GM18951 (cell line): ENCODE data around the gene GRB7.
A peak's percentile ranks its signal among the peaks of the same experiment; 100 is the strongest.
"Not testable (repeated sequence)": the region's sequence is repeated elsewhere in the genome, so short reads cannot be mapped to it uniquely, and the experiment has no call there.

ENCODE experiments used
- POLR2A ChIP-seq: IDR thresholded peaks from 4 replicates; pipeline ENCODE4 v1.6.1; 2011; ENCODE audit warnings: mild to moderate bottlenecking; ENCODE audit not compliant: insufficient read length, insufficient read depth; ENCODE audit errors: extremely low read depth
- in situ Hi-C: fragments of 300-500 bp; cut with MboI; formaldehyde crosslinking; loops from one replicate; pipeline ENCODE4 v1.12.0; 2022; ENCODE audit warnings: low sequenced_read_pairs, mixed read lengths, inconsistent platforms; ENCODE audit not compliant: unreplicated experiment

Gene GRB7

GRCh38 chr17:39744836-39745215 lies 7.1 kb downstream of the GRB7 start:
- TF ChIP-seq POLR2A = no peak
- in situ Hi-C loops = no loop called here

GRCh38 chr17:39745335-39746144 lies 7.8 kb downstream of the GRB7 start:
- in situ Hi-C loops = no loop called here
- TF ChIP-seq POLR2A = no peak

- no peak for TF ChIP-seq POLR2A
- in situ Hi-C loops = no loop called here
These were observed 8.4 kb downstream of the GRB7 start for GRCh38 chr17:39746145-39746461.

GRCh38 chr17:39747745-39748144 lies 10.0 kb downstream of the GRB7 start:
- TF ChIP-seq POLR2A = no peak
- in situ Hi-C loops = no loop called here

- in situ Hi-C loops = not testable (repeated sequence)
These were observed 10.8 kb downstream of the GRB7 start for GRCh38 chr17:39748444-39749034.

GRCh38 chr17:39750131-39751015 lies 12.6 kb downstream of the GRB7 start:
- TF ChIP-seq POLR2A = no peak
- in situ Hi-C loops = no loop called here

- in situ Hi-C loops = no loop called here
These were observed 13.3 kb downstream of the GRB7 start for GRCh38 chr17:39751016-39751543.

GRCh38 chr17:39751637-39752036 lies 13.9 kb downstream of the GRB7 start:
- no peak for TF ChIP-seq POLR2A
- in situ Hi-C loops = no loop called here

More at GRCh38 chr17:39751016-39751543, 13.3 kb downstream of the GRB7 start:
- no peak for TF ChIP-seq POLR2A

GRCh38 chr17:39752241-39752881 lies 14.6 kb downstream of the GRB7 start:
- in situ Hi-C loops = no loop called here

GRCh38 chr17:39753514-39754160 lies 15.9 kb downstream of the GRB7 start:
- in situ Hi-C loops = no loop called here
- peak; percentile 66 for TF ChIP-seq POLR2A

More at GRCh38 chr17:39752241-39752881, 14.6 kb downstream of the GRB7 start:
- no peak for TF ChIP-seq POLR2A

- in situ Hi-C loops = no loop called here
- TF ChIP-seq POLR2A = peak; percentile 56
These were observed 16.6 kb downstream of the GRB7 start for GRCh38 chr17:39754161-39754957.

- in situ Hi-C loops = no loop called here
These were observed 17.3 kb downstream of the GRB7 start for GRCh38 chr17:39754958-39755553.

More at GRCh38 chr17:39754958-39755553, 17.3 kb downstream of the GRB7 start:
- TF ChIP-seq POLR2A = no peak
